HFF-Myc (cell line): ENCODE data around the gene PHF1.

ENCODE experiments used
- DNase-seq: peaks from one replicate; pipeline ENCODE4 v3.0.0-alpha.2; 2011; ENCODE audit warnings: low read depth; ENCODE audit errors: extremely low read depth
- H3K4me3 ChIP-seq: replicated peaks from 2 replicates; pipeline ENCODE4 v1.5.1; 2011; ENCODE audit warnings: low read depth, mild to moderate bottlenecking, control low read depth, low read length
- CTCF ChIP-seq: IDR thresholded peaks from 2 replicates; pipeline ENCODE4 v1.5.1; 2012; ENCODE audit warnings: mild to moderate bottlenecking, low read depth, low read length, control low read depth; ENCODE audit errors: missing control alignments

The PHF1 gene

GRCh38 chr6:33384581-33385020, 26.2 kb upstream of the PHF1 start:
- no peak for DNase-seq
- TF ChIP-seq CTCF = peak; percentile 49
- no peak overlapping the region for H3K4me3 ChIP-seq

GRCh38 chr6:33390173-33390572, 20.6 kb upstream of the PHF1 start:
- no peak overlapping the region for H3K4me3 ChIP-seq
- DNase-seq = no peak

GRCh38 chr6:33390767-33391277, 20.0 kb upstream of the PHF1 start:
- no peak for DNase-seq
- 0 out of 2 replicates have a peak overlapping the region, but pooled peaks have one; percentile 4 for H3K4me3 ChIP-seq
- TF ChIP-seq CTCF = no peak

More at GRCh38 chr6:33390173-33390572, 20.6 kb upstream of the PHF1 start:
- TF ChIP-seq CTCF = no peak

GRCh38 chr6:33391278-33391921, 19.4 kb upstream of the PHF1 start, which contains the start of gene KIFC1:
KIFC1 (plus strand) TSS chr6:33391823; CDS start chr6:33391986, 163 bp downstream.
- peak; percentile 94 for TF ChIP-seq CTCF
- peak within 1 kb of the TSS; percentile 94 for H3K4me3 ChIP-seq
- peak; percentile 99 for DNase-seq

- no peak for TF ChIP-seq CTCF
- no peak for DNase-seq
- peak overlapping the region; percentile 94 for H3K4me3 ChIP-seq
These were observed 18.8 kb upstream of the PHF1 start for GRCh38 chr6:33391922-33392594.

GRCh38 chr6:33392595-33392948, 18.2 kb upstream of the PHF1 start:
- TF ChIP-seq CTCF = no peak
- H3K4me3 ChIP-seq = peak overlapping the region; percentile 94
- no peak for DNase-seq
